Brain microvascular endothelial cell (primary cell): ENCODE data around the gene PYROXD2.

Source experiments
- DNase-seq: peaks from one replicate; pipeline ENCODE4 v3.0.0-alpha.2; 2020
- H3K27ac ChIP-seq: fragments of 250-450 bp; sonication (Bioruptor Pico); 2 replicates; pipeline ENCODE4 v1.5.1; 2020; ENCODE audit warnings: mild to moderate bottlenecking, moderate library complexity
- H3K27me3 ChIP-seq: fragments of 250-450 bp; sonication (Bioruptor Pico); replicated peaks from 2 replicates; pipeline ENCODE4 v1.5.1; 2020; ENCODE audit warnings: mild to moderate bottlenecking
- H3K36me3 ChIP-seq: fragments of 250-450 bp; sonication (Bioruptor Pico); replicated peaks from 2 replicates; pipeline ENCODE4 v1.5.1; 2020; ENCODE audit warnings: mild to moderate bottlenecking
- H3K4me3 ChIP-seq: 2 replicates; pipeline ENCODE4 v1.5.1; 2011; ENCODE audit warnings: low read depth, mild to moderate bottlenecking, control low read depth, low read length, moderate library complexity
- CTCF ChIP-seq: IDR thresholded peaks from 2 replicates; pipeline ENCODE4 v1.5.1; 2011; ENCODE audit warnings: low read depth, mild to moderate bottlenecking, moderate library complexity, low read length, control low read depth, inconsistent platforms; ENCODE audit errors: missing control alignments
- in situ Hi-C: cut with HindIII; loops from 2 replicates; pipeline ENCODE4 v1.10.0; 2017; ENCODE audit warnings: low sequenced_read_pairs, low pct_ligation_motif_present

The PYROXD2 gene

GRCh38 chr10:98361131-98362025, 53.6 kb downstream of the PYROXD2 start:
- Histone ChIP-seq H3K4me3 (peak overlapping the region; percentile 33), H3K27me3 (no peaks in the 10 kb centered on the region), H3K36me3 (no peaks in the 10 kb centered on the region), H3K27ac (peak overlapping the region; percentile 83)
- TF ChIP-seq CTCF, result no peak
- peak; percentile 100 for DNase-seq
- in situ Hi-C loops, result no loop called here

DNA sequence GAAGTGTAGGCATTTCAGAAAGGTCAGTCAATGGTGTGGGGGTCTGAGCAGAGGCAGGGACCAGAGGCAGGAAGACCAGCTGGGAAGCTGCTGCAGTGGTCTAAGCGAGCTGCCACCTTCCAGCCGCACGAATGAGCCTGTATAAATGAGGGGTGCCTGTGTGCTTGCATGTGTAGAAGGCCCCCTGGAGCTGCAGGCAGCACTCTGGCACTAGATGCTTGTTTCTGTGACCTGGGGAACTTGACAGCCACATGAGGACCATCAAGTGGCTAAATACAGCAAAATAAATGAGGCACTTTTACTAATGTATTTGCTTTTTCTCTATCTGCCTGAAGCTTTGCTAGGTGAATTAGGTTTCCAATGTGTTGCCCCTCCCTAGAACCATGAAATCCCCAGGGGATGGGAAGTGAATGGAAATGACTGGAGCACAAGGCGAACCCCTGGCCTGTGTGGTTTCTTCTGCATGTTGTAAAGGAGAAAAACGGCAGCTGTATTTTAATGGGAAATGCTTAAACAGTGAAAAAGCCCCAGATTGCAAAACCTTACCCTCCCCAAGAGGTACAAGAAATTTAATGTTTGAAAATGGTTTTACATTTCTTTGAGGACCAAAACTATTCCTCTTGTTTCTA, 57.7 kb downstream of the PYROXD2 start:
- no peak overlapping the region for H3K27ac ChIP-seq
- H3K27me3 ChIP-seq, result no peaks in the 10 kb centered on the region
- TF ChIP-seq CTCF, result no peak
- in situ Hi-C loops, result no loop called here
- no peak overlapping the region for H3K4me3 ChIP-seq
- DNase-seq, result peak; percentile 50
- no peaks in the 10 kb centered on the region for H3K36me3 ChIP-seq

GRCh38 chr10:98354491-98354890, 60.5 kb downstream of the PYROXD2 start:
- Histone ChIP-seq H3K36me3 (no peaks in the 10 kb centered on the region), H3K27ac (no peak overlapping the region), H3K4me3 (no peak overlapping the region), H3K27me3 (no peaks in the 10 kb centered on the region)
- in situ Hi-C loops, result no loop called here
- no peak for TF ChIP-seq CTCF
- DNase-seq, result no peak

DNA sequence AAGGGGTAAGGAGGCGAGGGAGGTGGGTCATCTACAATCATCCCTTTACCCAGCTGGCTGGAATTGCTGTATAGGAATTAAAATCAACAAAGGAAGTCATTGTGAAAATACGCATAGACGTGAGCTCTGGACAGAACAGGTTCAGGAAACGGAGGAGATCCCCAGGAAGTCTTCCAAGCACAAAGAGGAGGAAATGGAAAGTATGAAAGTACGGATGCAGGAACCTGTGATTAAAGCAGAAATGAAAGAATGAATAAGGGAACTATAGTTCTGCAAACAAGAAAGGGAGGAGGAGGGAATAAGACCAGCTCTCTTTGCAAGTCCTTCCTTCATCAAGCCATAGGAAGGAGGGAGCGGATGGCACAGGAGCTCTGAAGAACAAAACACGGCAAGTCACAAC, 61.8 kb downstream of the PYROXD2 start:
- DNase-seq, result no peak
- no peaks in the 10 kb centered on the region for H3K36me3 ChIP-seq
- no peaks in the 10 kb centered on the region for H3K27me3 ChIP-seq
- in situ Hi-C loops, result no loop called here
- no peak overlapping the region for H3K27ac ChIP-seq
- TF ChIP-seq CTCF, result no peak
- H3K4me3 ChIP-seq, result no peak overlapping the region

GRCh38 chr10:98351831-98352402, 63.1 kb downstream of the PYROXD2 start:
- DNase-seq, result no peak
- no peaks in the 10 kb centered on the region for H3K27me3 ChIP-seq
- in situ Hi-C loops, result no loop called here
- TF ChIP-seq CTCF, result no peak
- no peak overlapping the region for H3K27ac ChIP-seq
- H3K36me3 ChIP-seq, result no peaks in the 10 kb centered on the region
- H3K4me3 ChIP-seq, result no peak overlapping the region
